Sigmoid colon (tissue), 7 donors: ENCODE data around the gene PRPF4. TPM values are rescaled to one million over a fixed set of nuclear protein-coding genes. Genes with fewer than 3 reads are reported as not detected.
"Not testable (repeated sequence)": the region's sequence is repeated elsewhere in the genome, so short reads cannot be mapped to it uniquely, and the experiment has no call there.

Experiments
- DNase-seq: peaks from one replicate; pipeline ENCODE4 v3.0.0-alpha.2; 2019
- H3K27ac ChIP-seq, 4 donors: fragments of 200-600 bp; sonication (generic); one replicate each; pipeline ENCODE4 v1.5.1; 2016 to 2019; ENCODE audit warnings: mild to moderate bottlenecking in 1 of 4
- H3K27me3 ChIP-seq, 3 donors: fragments of 200-600 bp; sonication (generic); one replicate each; pipeline ENCODE4 v1.5.1; 2019; ENCODE audit warnings: mild to moderate bottlenecking in 1 of 3
- H3K36me3 ChIP-seq, 4 donors: fragments of 200-600 bp; sonication (generic); one replicate each; pipeline ENCODE4 v1.5.1; 2016 to 2019
- H3K4me1 ChIP-seq, 4 donors: fragments of 200-600 bp; sonication (generic); one replicate each; pipeline ENCODE4 v1.5.1; 2017 to 2019
- H3K4me3 ChIP-seq, 4 donors: fragments of 200-600 bp; sonication (generic); one replicate each; pipeline ENCODE4 v1.5.1; 2017 to 2019; ENCODE audit warnings: mild to moderate bottlenecking in 2 of 4, moderate library complexity in 1 of 4
- H3K9me3 ChIP-seq, 4 donors: fragments of 200-600 bp in 3 of 4; sonication (generic) in 3 of 4; one replicate each; pipeline versions ENCODE4 v1.5.1 to v1.6.1; 2013 to 2019
- EP300 ChIP-seq, 4 donors: sonication (generic); formaldehyde crosslinking; IDR thresholded peaks; one replicate each; pipeline ENCODE4 v1.6.1; 2017; ENCODE audit warnings: antibody characterized with exemption in 4 of 4
- POLR2A ChIP-seq, 2 donors: fragments of 450-650 bp; IDR thresholded peaks; one replicate each; pipeline ENCODE4 v1.6.1; 2016; ENCODE audit warnings: antibody characterized with exemption in 2 of 2, mild to moderate bottlenecking in 2 of 2, moderate library complexity in 2 of 2
- POLR2AphosphoS5 ChIP-seq, 4 donors: sonication (generic); formaldehyde crosslinking; IDR thresholded peaks; one replicate each; pipeline ENCODE4 v1.6.1; 2017; ENCODE audit warnings: antibody characterized with exemption in 4 of 4
- WGBS, 2 donors: extraction: QIAGEN DNeasy Blood & Tissue Kit; methylation state at CpG; one replicate each; pipeline ENCODE4 v1.1.7; 2013; 5-methylcytosine and 5-hydroxymethylcytosine counted together
- intact Hi-C: fragments of 100-400 bp; cut with DNase I; formaldehyde crosslinking; loops from one replicate; pipeline ENCODE4 v1.15.1; 2023
- polyA plus RNA-seq, 3 donors: library from polyadenylated mRNA; stranded (reverse); fragments of 200-250 nt; gene quantifications; one replicate each; pipeline ENCODE4 v1.2.3, GENCODE V29; 2013
- total RNA-seq, 4 donors: library from RNA; depleted of rRNA; stranded (reverse); fragments of >200 nt; gene quantifications; one replicate each; pipeline ENCODE4 v1.1.0, GENCODE V29; 2016
- TF ChIP-seq, protein P1 (sequence below), 4 experiments: fragments of 450-650 bp in 3 of 4; fragments of 200-600 bp in 1 of 4; IDR thresholded peaks; one replicate each; pipeline ENCODE4 v1.5.1; 2016 to 2019; ENCODE audit warnings: antibody characterized with exemption in 4 of 4, mild to moderate bottlenecking in 3 of 4, moderate library complexity in 2 of 4
- donor health status: healthy with polysubstance abuse.
- donor health status: Bipolar disorder and iron deficiency.
- donor health status: healthy.

Gene PRPF4
- total and polyA plus RNA-seq, 7 donors: 7.9 to 21.4 (median 13.8) TPM

- intact Hi-C loops: no loop called here
- Histone ChIP-seq H3K27ac (no peak overlapping the region), H3K27me3 (no peaks in the 10 kb centered on the region), H3K4me1 (no peaks in the 10 kb centered on the region), H3K9me3 (no peaks in the 10 kb centered on the region), H3K36me3 (peaks cover 10 to 92% (median 60%) of the 10 kb centered on the region in 4 donors), H3K4me3 (no peak overlapping the region)
- WGBS, 2 donors: 93 to 94% methylated on average over 6 of the region's 6 CpGs
- no peak for DNase-seq
- no peak for TF ChIP-seq POLR2AphosphoS5 (IDR thresholded peaks at IDR 0.05)
- no peak for TF ChIP-seq EP300 (IDR thresholded peaks at IDR 0.05)
- TF ChIP-seq POLR2A (IDR thresholded peaks at IDR 0.05): no peak
- TF ChIP-seq, protein P1, sequence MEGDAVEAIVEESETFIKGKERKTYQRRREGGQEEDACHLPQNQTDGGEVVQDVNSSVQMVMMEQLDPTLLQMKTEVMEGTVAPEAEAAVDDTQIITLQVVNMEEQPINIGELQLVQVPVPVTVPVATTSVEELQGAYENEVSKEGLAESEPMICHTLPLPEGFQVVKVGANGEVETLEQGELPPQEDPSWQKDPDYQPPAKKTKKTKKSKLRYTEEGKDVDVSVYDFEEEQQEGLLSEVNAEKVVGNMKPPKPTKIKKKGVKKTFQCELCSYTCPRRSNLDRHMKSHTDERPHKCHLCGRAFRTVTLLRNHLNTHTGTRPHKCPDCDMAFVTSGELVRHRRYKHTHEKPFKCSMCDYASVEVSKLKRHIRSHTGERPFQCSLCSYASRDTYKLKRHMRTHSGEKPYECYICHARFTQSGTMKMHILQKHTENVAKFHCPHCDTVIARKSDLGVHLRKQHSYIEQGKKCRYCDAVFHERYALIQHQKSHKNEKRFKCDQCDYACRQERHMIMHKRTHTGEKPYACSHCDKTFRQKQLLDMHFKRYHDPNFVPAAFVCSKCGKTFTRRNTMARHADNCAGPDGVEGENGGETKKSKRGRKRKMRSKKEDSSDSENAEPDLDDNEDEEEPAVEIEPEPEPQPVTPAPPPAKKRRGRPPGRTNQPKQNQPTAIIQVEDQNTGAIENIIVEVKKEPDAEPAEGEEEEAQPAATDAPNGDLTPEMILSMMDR (IDR thresholded peaks at IDR 0.05): no peak
These were observed 14.7 kb downstream of the PRPF4 start for GRCh38 chr9:113290052-113290607.

GRCh38 chr9:113293285-113293878 lies 17.9 kb downstream of the PRPF4 start:
- Histone ChIP-seq H3K4me3 (no peak overlapping the region), H3K36me3 (peaks cover 10 to 59% (median 37%) of the 10 kb centered on the region in 4 donors), H3K27ac (no peak overlapping the region), H3K27me3 (no peaks in the 10 kb centered on the region), H3K9me3 (no peaks in the 10 kb centered on the region), H3K4me1 (no peaks in the 10 kb centered on the region)
- no peak for TF ChIP-seq POLR2AphosphoS5 (IDR thresholded peaks at IDR 0.05)
- TF ChIP-seq EP300 (IDR thresholded peaks at IDR 0.05): no peak
- TF ChIP-seq, protein P1 (IDR thresholded peaks at IDR 0.05): no peak
- no peak for TF ChIP-seq POLR2A (IDR thresholded peaks at IDR 0.05)
- 86 to 87% methylated on average over 7 of the region's 7 CpGs for WGBS, 2 donors
- no peak for DNase-seq
- intact Hi-C loops: no loop called here

- DNase-seq, H3K9me3 ChIP-seq, H3K27me3 ChIP-seq, H3K27ac ChIP-seq, intact Hi-C loops, H3K4me1 ChIP-seq, H3K4me3 ChIP-seq: not testable (repeated sequence)
- H3K36me3 ChIP-seq: peaks cover 0 to 30% (median 10%) of the 10 kb centered on the region in 4 donors
- 29 to 79% methylated on average over 8 of the region's 8 CpGs for WGBS, 2 donors
These were observed 20.8 kb downstream of the PRPF4 start for GRCh38 chr9:113296247-113296646.

GRCh38 chr9:113296796-113297558 lies 21.5 kb downstream of the PRPF4 start:
- Histone ChIP-seq H3K36me3 (peaks cover 0 to 23% (median 3%) of the 10 kb centered on the region in 4 donors), H3K4me3 (no peak overlapping the region), H3K27me3 (no peaks in the 10 kb centered on the region), H3K9me3 (no peaks in the 10 kb centered on the region), H3K27ac (no peak overlapping the region), H3K4me1 (no peaks in the 10 kb centered on the region)
- no peak for DNase-seq
- WGBS, 2 donors: 80% methylated on average over 9 of the region's 9 CpGs
- TF ChIP-seq EP300 (IDR thresholded peaks at IDR 0.05) (no peak), POLR2A (IDR thresholded peaks at IDR 0.05) (no peak)
- intact Hi-C loops: no loop called here

- Histone ChIP-seq H3K9me3 (no peaks in the 10 kb centered on the region), H3K27ac (no peak overlapping the region), H3K27me3 (no peaks in the 10 kb centered on the region), H3K4me1 (no peaks in the 10 kb centered on the region), H3K36me3 (peaks cover 0 to 10% (median 0%) of the 10 kb centered on the region in 4 donors), H3K4me3 (no peak overlapping the region)
- no peak for TF ChIP-seq POLR2A (IDR thresholded peaks at IDR 0.05)
- TF ChIP-seq EP300 (IDR thresholded peaks at IDR 0.05): no peak
- TF ChIP-seq POLR2AphosphoS5 (IDR thresholded peaks at IDR 0.05): no peak
- TF ChIP-seq, protein P1 (IDR thresholded peaks at IDR 0.05): no peak
- intact Hi-C loops: no loop called here
- WGBS, 2 donors: 92 to 94% methylated on average over 8 of the region's 8 CpGs
- DNase-seq: no peak
These were observed 22.9 kb downstream of the PRPF4 start for GRCh38 chr9:113298311-113298710.
